Measurements from ENCODE around the gene SECTM1.

DNA sequence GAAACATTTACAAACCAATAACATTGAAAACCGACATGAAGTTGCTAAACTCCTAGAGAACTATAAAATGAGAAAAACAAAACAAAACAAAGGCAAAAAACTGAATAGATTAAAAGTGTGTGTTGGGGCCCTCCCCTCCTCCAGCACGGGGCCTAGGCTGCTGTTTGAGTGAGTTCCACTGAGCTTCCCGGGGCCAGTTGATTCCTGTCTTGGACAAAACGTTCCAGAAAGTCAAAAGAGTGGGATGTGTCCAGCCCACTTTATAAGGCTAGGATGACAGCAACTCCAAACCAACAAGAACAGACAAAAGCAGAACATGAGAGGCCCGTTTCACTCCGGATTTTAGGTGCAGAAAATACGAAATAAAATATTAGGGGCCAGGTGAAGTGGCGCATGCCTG is 48.4 kb downstream of the SECTM1 start:
- TF ChIP-seq, protein P1, sequence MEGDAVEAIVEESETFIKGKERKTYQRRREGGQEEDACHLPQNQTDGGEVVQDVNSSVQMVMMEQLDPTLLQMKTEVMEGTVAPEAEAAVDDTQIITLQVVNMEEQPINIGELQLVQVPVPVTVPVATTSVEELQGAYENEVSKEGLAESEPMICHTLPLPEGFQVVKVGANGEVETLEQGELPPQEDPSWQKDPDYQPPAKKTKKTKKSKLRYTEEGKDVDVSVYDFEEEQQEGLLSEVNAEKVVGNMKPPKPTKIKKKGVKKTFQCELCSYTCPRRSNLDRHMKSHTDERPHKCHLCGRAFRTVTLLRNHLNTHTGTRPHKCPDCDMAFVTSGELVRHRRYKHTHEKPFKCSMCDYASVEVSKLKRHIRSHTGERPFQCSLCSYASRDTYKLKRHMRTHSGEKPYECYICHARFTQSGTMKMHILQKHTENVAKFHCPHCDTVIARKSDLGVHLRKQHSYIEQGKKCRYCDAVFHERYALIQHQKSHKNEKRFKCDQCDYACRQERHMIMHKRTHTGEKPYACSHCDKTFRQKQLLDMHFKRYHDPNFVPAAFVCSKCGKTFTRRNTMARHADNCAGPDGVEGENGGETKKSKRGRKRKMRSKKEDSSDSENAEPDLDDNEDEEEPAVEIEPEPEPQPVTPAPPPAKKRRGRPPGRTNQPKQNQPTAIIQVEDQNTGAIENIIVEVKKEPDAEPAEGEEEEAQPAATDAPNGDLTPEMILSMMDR (IDR thresholded peaks at IDR 0.05), result no peak
- no peak for TF ChIP-seq POLR2A (IDR thresholded peaks at IDR 0.05)

All from right lobe of liver (tissue), 4 donors.